ENCODE data around the gene PFKFB3.

DNA sequence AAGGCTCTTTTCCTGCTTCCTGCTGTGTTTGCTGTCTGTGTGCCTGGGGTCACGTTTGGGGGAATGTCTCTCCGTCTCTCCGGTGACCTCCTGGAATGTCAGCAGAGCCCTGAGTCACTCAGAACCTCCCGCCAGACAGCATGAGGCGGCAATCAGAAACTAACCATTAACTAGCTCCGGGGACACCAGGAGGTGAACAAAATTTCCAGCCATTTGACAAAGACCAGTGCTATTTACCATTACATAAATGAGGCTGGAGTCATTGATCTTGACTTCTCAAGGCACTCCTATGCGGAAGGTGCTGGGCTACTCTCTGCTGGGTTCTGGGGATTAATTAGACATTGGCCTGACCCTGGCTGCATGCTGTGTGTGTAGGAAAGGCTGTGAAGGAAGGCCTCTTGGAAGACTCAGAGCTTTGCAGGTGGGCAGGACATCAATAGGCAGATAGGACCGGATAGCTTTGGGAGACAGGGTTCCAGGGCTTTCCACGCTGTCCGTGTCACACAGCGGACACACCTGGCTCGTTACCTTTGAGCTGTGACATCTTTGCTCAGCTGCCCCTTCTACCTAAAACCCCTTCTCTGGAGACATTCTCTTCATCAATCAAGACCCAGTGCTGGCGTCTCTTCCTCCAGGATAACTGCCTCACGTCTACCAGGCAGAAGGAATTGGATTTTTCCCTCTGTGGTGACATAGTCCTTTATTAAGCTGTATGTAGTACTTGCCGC is 77.0 kb downstream of the PFKFB3 start:
- TF ChIP-seq ZFP37 (CRISPR knock-in tag; IDR thresholded peaks at IDR 0.05; ENCODE audit: borderline replicate concordance) (no peak), ZNF747 (CRISPR knock-in tag; IDR thresholded peaks at IDR 0.05; ENCODE audit: borderline replicate concordance) (no peak), IRF2 (CRISPR knock-in tag; IDR thresholded peaks at IDR 0.05) (peak; percentile 74), U2AF2 (IDR thresholded peaks at IDR 0.05; ENCODE audit: low read depth, low read length) (no peak), ZBTB38 (CRISPR knock-in tag; IDR thresholded peaks at IDR 0.05) (0 out of 2 replicates have a peak, but pooled peaks have one; percentile 22), JUND (CRISPR knock-in tag; IDR thresholded peaks at IDR 0.05) (peak; percentile 54; the same call in 1 of the 2 replicates), POLR2AphosphoS5 (IDR thresholded peaks at IDR 0.05; ENCODE audit: low read depth, low read length) (no peak), GABPA (IDR thresholded peaks at IDR 0.05; ENCODE audit: low read depth, low read length) (no peak), GABPA (CRISPR knock-in tag; IDR thresholded peaks at IDR 0.05; ENCODE audit: low read depth) (peak; percentile 44)
- TF ChIP-seq, protein P1, sequence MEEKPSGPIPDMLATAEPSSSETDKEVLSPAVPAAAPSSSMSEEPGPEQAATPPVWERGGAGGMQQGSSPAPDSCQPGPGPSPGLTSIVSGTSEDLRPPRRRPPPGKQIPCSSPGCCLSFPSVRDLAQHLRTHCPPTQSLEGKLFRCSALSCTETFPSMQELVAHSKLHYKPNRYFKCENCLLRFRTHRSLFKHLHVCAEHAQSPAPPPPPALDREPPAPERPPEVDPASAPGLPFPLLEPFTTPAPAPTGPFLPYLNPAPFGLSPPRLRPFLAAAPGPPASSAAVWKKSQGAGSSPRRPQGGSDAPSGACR (CRISPR knock-in tag; IDR thresholded peaks at IDR 0.05), result peak; percentile 59; the same call in 1 of the 2 replicates
- TF ChIP-seq, protein P2, sequence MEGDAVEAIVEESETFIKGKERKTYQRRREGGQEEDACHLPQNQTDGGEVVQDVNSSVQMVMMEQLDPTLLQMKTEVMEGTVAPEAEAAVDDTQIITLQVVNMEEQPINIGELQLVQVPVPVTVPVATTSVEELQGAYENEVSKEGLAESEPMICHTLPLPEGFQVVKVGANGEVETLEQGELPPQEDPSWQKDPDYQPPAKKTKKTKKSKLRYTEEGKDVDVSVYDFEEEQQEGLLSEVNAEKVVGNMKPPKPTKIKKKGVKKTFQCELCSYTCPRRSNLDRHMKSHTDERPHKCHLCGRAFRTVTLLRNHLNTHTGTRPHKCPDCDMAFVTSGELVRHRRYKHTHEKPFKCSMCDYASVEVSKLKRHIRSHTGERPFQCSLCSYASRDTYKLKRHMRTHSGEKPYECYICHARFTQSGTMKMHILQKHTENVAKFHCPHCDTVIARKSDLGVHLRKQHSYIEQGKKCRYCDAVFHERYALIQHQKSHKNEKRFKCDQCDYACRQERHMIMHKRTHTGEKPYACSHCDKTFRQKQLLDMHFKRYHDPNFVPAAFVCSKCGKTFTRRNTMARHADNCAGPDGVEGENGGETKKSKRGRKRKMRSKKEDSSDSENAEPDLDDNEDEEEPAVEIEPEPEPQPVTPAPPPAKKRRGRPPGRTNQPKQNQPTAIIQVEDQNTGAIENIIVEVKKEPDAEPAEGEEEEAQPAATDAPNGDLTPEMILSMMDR (CRISPR knock-in tag; IDR thresholded peaks at IDR 0.05), result peak; percentile 7; the same call in 1 of the 2 replicates
- TF ChIP-seq, protein P3, sequence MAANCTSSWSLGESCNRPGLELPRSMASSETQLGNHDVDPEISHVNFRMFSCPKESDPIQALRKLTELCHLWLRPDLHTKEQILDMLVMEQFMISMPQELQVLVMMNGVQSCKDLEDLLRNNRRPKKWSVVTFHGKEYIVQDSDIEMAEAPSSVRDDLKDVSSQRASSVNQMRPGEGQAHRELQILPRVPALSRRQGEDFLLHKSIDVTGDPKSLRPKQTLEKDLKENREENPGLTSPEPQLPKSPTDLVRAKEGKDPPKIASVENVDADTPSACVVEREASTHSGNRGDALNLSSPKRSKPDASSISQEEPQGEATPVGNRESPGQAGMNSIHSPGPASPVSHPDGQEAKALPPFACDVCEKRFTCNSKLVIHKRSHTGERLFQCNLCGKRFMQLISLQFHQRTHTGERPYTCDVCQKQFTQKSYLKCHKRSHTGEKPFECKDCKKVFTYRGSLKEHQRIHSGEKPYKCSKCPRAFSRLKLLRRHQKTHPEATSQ (CRISPR knock-in tag; IDR thresholded peaks at IDR 0.05; ENCODE audit: borderline replicate concordance), result 0 out of 2 replicates have a peak, but pooled peaks have one; percentile 82
